Mesenchymal stem cell (in vitro differentiated cells and primary cell): ENCODE data around the gene CFAP141.

ENCODE experiments used
- DNase-seq: peaks from one replicate; pipeline ENCODE4 v3.0.0-alpha.2; 2013
- H2AFZ ChIP-seq: one replicate; pipeline ENCODE4 v1.6.1; 2013; ENCODE audit warnings: low read depth, mild to moderate bottlenecking, control low read depth, inconsistent platforms, low read length, moderate library complexity
- H2AK5ac ChIP-seq: 2 replicates; pipeline ENCODE4 v1.6.1; 2013; ENCODE audit warnings: low read length, moderate library complexity, mild to moderate bottlenecking, inconsistent platforms; ENCODE audit not compliant: severe bottlenecking
- H2BK120ac ChIP-seq: one replicate; pipeline ENCODE4 v1.6.1; 2013; ENCODE audit warnings: low read depth, mild to moderate bottlenecking, inconsistent platforms, low read length, moderate library complexity
- H2BK12ac ChIP-seq, 2 experiments: one replicate each; pipeline ENCODE4 v1.6.1; 2013; ENCODE audit warnings: inconsistent platforms in 2 of 2, low read length in 2 of 2, mild to moderate bottlenecking in 2 of 2, moderate library complexity in 2 of 2, control low read depth in 1 of 2
- H2BK15ac ChIP-seq: one replicate; pipeline ENCODE4 v1.6.1; 2013; ENCODE audit warnings: mild to moderate bottlenecking, low read depth, inconsistent platforms; ENCODE audit not compliant: poor library complexity, severe bottlenecking
- H2BK5ac ChIP-seq: 2 replicates; pipeline ENCODE4 v1.6.1; 2013; ENCODE audit warnings: low read depth, mild to moderate bottlenecking, low read length, control low read depth, inconsistent platforms; ENCODE audit not compliant: poor library complexity, severe bottlenecking
- H3K14ac ChIP-seq, 2 experiments: one replicate each; pipeline ENCODE4 v1.6.1; 2013; ENCODE audit warnings: inconsistent platforms in 2 of 2, low read length in 2 of 2, control low read depth in 1 of 2, mild to moderate bottlenecking in 1 of 2, moderate library complexity in 1 of 2
- H3K18ac ChIP-seq, 2 experiments: one replicate each; pipeline ENCODE4 v1.6.1; 2013; ENCODE audit warnings: inconsistent platforms in 2 of 2, low read length in 2 of 2, control low read depth in 1 of 2, low read depth in 1 of 2, mild to moderate bottlenecking in 1 of 2
- H3K23ac ChIP-seq, 2 experiments: one replicate each; pipeline ENCODE4 v1.6.1; 2013; ENCODE audit warnings: inconsistent platforms in 2 of 2, low read length in 2 of 2, mild to moderate bottlenecking in 2 of 2, moderate library complexity in 2 of 2, control low read depth in 1 of 2
- H3K27ac ChIP-seq: 2 replicates; pipeline ENCODE4 v1.5.1; 2013; ENCODE audit warnings: mild to moderate bottlenecking, moderate library complexity, low read length, control low read depth, inconsistent platforms; ENCODE audit not compliant: poor library complexity, severe bottlenecking
- H3K27me3 ChIP-seq, 2 experiments: 2 replicates each; pipeline versions ENCODE4 v1.6.1 to v1.7.0; 2013; ENCODE audit warnings: low read length in 2 of 2, mild to moderate bottlenecking in 2 of 2, moderate library complexity in 2 of 2, control low read depth in 1 of 2, inconsistent platforms in 1 of 2; ENCODE audit not compliant: control insufficient read depth in 1 of 2, insufficient read depth in 1 of 2
- H3K36me3 ChIP-seq, 2 experiments: 2 replicates each; pipeline versions ENCODE4 v1.6.1 to v1.7.0; 2013; ENCODE audit warnings: low read length in 2 of 2, control low read depth in 1 of 2, inconsistent platforms in 1 of 2, low read depth in 1 of 2, mild to moderate bottlenecking in 1 of 2; ENCODE audit not compliant: insufficient read depth in 2 of 2, control insufficient read depth in 1 of 2
- H3K4ac ChIP-seq, 2 experiments: one replicate each; pipeline ENCODE4 v1.6.1; 2013; ENCODE audit warnings: inconsistent platforms in 2 of 2, low read length in 2 of 2, mild to moderate bottlenecking in 2 of 2, moderate library complexity in 2 of 2, control low read depth in 1 of 2, low read depth in 1 of 2
- H3K4me1 ChIP-seq: 2 replicates; pipeline ENCODE4 v1.6.1; 2013; ENCODE audit warnings: low read depth, low read length, control low read depth; ENCODE audit not compliant: control insufficient read depth, insufficient read depth
- H3K4me2 ChIP-seq: 2 replicates; pipeline ENCODE4 v1.6.1; 2013; ENCODE audit warnings: low read length, mild to moderate bottlenecking, inconsistent platforms; ENCODE audit not compliant: poor library complexity, severe bottlenecking
- H3K4me3 ChIP-seq, 2 experiments: 2 replicates each; pipeline versions ENCODE4 v1.5.1 to v1.7.0; 2013; ENCODE audit warnings: low read length in 2 of 2, mild to moderate bottlenecking in 2 of 2, control low read depth in 1 of 2, low read depth in 1 of 2; ENCODE audit not compliant: insufficient read depth in 1 of 2
- H3K79me1 ChIP-seq: replicated peaks from 2 replicates; pipeline ENCODE4 v1.6.1; 2013; ENCODE audit warnings: mild to moderate bottlenecking, control low read depth, low read length, inconsistent platforms; ENCODE audit not compliant: poor library complexity, severe bottlenecking
- H3K9ac ChIP-seq: 2 replicates; pipeline ENCODE4 v1.7.0; 2013; ENCODE audit warnings: mild to moderate bottlenecking, low read length, moderate library complexity
- H3K9me3 ChIP-seq: 2 replicates; pipeline ENCODE4 v1.7.0; 2013; ENCODE audit warnings: mild to moderate bottlenecking, low read length; ENCODE audit not compliant: control insufficient read depth
- H4K8ac ChIP-seq: one replicate; pipeline ENCODE4 v1.6.1; 2013; ENCODE audit warnings: inconsistent platforms, mild to moderate bottlenecking, low read length, moderate library complexity
- H4K91ac ChIP-seq: one replicate; pipeline ENCODE4 v1.6.1; 2013; ENCODE audit warnings: mild to moderate bottlenecking, low read length, inconsistent platforms
- WGBS: methylation state at CpG from one replicate; pipeline ENCODE4 v1.1.7; 2013; ENCODE audit warnings: mixed read lengths; 5-methylcytosine and 5-hydroxymethylcytosine counted together

The CFAP141 gene

DNA sequence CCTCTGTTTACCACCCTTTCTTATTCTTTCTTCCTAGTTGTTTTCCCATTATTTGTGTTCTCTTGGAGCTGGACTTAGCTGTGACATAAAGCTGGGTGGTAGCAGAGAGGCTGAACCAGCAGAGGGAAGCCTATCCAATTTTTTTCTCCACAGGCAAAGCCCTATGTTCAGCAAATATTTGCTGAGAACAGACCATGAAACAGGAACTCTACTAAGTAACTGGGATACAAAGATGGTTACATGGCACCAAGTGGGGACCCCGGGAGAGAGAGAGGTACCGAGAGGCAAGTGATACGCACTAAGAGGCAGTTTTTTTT is 6.6 kb downstream of the CFAP141 start:
- H2BK15ac ChIP-seq: no peak overlapping the region
- WGBS: 91% methylated on average over 3 of the region's 3 CpGs

DNA sequence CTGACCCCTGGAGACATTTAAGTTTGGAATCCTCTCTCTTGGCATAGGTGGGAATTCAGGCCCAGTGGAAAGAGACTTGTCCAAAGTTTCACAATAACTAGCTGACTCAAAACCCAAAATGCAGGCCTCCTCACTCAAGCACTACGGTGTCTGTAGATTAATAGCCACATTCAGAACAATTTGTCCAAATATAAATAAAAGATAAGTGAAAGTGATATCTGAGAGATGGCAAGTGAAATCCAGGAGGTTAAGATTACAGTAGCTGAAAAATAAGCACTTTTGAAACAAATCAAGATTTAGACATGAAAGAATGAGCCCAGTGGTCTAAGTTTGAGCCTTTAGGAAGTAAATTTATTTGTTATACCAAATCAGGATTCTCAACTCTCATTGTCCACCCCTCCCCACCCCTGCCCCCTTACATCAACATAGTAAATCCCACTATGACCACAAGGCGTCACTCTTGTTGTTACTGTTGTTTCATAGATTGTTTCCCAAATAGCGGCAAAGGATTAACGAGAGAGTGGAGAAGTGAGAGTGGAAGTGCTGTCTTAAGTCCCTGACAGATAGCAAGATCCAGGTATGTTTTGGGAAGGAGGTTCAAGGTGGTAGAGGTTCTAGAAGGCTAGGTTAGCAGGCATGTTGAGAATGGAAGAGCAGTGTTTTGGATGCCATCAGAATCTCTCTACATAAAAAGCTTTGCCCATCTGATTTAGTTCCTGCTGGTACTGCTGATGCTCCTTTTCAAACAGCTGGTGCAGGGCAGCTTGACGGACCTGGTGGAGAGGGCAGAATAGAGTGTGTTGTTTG is 7.2 kb downstream of the CFAP141 start:
- Histone ChIP-seq H3K18ac (no peak overlapping the region), H2BK120ac (no peak overlapping the region), H3K4me2 (no peak overlapping the region), H3K9me3 (no peaks in the 10 kb centered on the region), H2AFZ (peak overlapping the region; percentile 46), H3K27ac (no peak overlapping the region), H3K4ac (no peak overlapping the region), H3K79me1 (no peaks in the 10 kb centered on the region), H4K8ac (no peak overlapping the region), H2BK15ac (no peak overlapping the region), H3K4me3 (peak overlapping the region in 1 of 2 experiments; percentile 46), H3K23ac (no peak overlapping the region), H3K36me3 (no peaks in the 10 kb centered on the region), H2BK5ac (no peak overlapping the region), H3K9ac (peak overlapping the region; percentile 53), H3K4me1 (no peaks in the 10 kb centered on the region), H3K14ac (no peak overlapping the region), H4K91ac (no peak overlapping the region), H2BK12ac (peak overlapping the region in 1 of 2 experiments; percentile 15), H2AK5ac (no peak overlapping the region), H3K27me3 (peaks cover 8 to 16% of the 10 kb centered on the region in 2 experiments)
- WGBS: 8% methylated on average over 3 of the region's 5 CpGs
- peak; percentile 79 for DNase-seq

More for the DNA sequence above, 6.6 kb downstream of the CFAP141 start:
- H4K91ac ChIP-seq: no peak overlapping the region
- DNase-seq: peak; percentile 43
- H3K18ac ChIP-seq: no peak overlapping the region
- H2AK5ac ChIP-seq: no peak overlapping the region
- no peak overlapping the region for H3K4ac ChIP-seq
- H2AFZ ChIP-seq: peak overlapping the region; percentile 46
- H3K4me2 ChIP-seq: no peak overlapping the region
- no peak overlapping the region for H3K27ac ChIP-seq
- no peaks in the 10 kb centered on the region for H3K36me3 ChIP-seq
- peak overlapping the region in 1 of 2 experiments; percentile 46 for H3K4me3 ChIP-seq
- H2BK5ac ChIP-seq: no peak overlapping the region
- no peak overlapping the region for H2BK120ac ChIP-seq
- H3K79me1 ChIP-seq: no peaks in the 10 kb centered on the region
- peak overlapping the region in 1 of 2 experiments; percentile 15 for H2BK12ac ChIP-seq
- peaks cover 3 to 11% of the 10 kb centered on the region in 2 experiments for H3K27me3 ChIP-seq
- peak overlapping the region; percentile 53 for H3K9ac ChIP-seq
- no peaks in the 10 kb centered on the region for H3K4me1 ChIP-seq
- H3K14ac ChIP-seq: no peak overlapping the region
- H3K9me3 ChIP-seq: no peaks in the 10 kb centered on the region
- H3K23ac ChIP-seq: no peak overlapping the region
- H4K8ac ChIP-seq: no peak overlapping the region

DNA sequence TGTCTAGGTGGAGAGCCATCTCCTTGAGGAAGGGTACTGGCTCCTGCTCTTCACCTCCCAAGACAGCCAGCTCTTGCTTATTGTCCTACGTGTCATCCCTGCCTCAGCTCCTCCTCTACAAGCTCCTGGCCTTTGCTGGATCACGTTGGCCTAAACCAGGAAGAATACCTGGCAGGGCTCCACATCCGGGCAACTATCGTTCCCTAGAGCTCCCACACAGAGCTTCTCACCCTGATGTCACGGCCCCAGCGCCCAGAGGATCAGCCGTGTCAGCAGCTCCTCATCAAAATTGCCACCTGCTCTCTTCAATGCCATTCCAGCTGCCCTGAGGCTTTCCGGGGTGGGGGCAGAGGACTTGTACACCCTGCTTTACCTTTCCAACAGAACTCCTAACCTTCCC is 12.3 kb downstream of the CFAP141 start:
- Histone ChIP-seq H4K91ac (peak overlapping the region; percentile 9), H3K23ac (no peak overlapping the region), H3K4me1 (no peaks in the 10 kb centered on the region), H3K79me1 (no peaks in the 10 kb centered on the region), H3K4me2 (no peak overlapping the region), H3K27me3 (peaks cover 31 to 45% of the 10 kb centered on the region in 2 experiments), H2BK5ac (no peak overlapping the region), H2AFZ (no peak overlapping the region), H3K14ac (no peak overlapping the region), H3K9ac (no peak overlapping the region), H3K36me3 (no peaks in the 10 kb centered on the region), H2BK120ac (no peak overlapping the region), H4K8ac (no peak overlapping the region), H2BK12ac (no peak overlapping the region), H3K9me3 (no peaks in the 10 kb centered on the region), H3K18ac (no peak overlapping the region), H3K4ac (no peak overlapping the region), H2BK15ac (no peak overlapping the region), H2AK5ac (no peak overlapping the region), H3K27ac (no peak overlapping the region), H3K4me3 (no peak overlapping the region)
- DNase-seq: no peak
- WGBS: 87% methylated on average over 8 of the region's 8 CpGs

GRCh38 chr1:154192476-154192875 is 13.7 kb downstream of the CFAP141 start:
- H3K4me3 ChIP-seq: no peak overlapping the region
- H4K8ac ChIP-seq: no peak overlapping the region
- H3K4me1 ChIP-seq: no peaks in the 10 kb centered on the region
- 88% methylated on average over 1 of the region's 3 CpGs for WGBS
- H3K14ac ChIP-seq: no peak overlapping the region
- no peak overlapping the region for H3K4ac ChIP-seq
- no peaks in the 10 kb centered on the region for H3K79me1 ChIP-seq
- H4K91ac ChIP-seq: no peak overlapping the region
- H3K23ac ChIP-seq: no peak overlapping the region
- H3K9me3 ChIP-seq: no peaks in the 10 kb centered on the region
- H2BK15ac ChIP-seq: no peak overlapping the region
- no peak overlapping the region for H2BK120ac ChIP-seq
- no peak overlapping the region for H3K27ac ChIP-seq
- H2BK12ac ChIP-seq: no peak overlapping the region
- no peaks in the 10 kb centered on the region for H3K36me3 ChIP-seq
- no peak overlapping the region for H3K4me2 ChIP-seq
- H2AFZ ChIP-seq: no peak overlapping the region
- H2AK5ac ChIP-seq: no peak overlapping the region
- peaks cover 35 to 45% of the 10 kb centered on the region in 2 experiments for H3K27me3 ChIP-seq
- no peak overlapping the region for H3K9ac ChIP-seq
- no peak overlapping the region for H3K18ac ChIP-seq
- no peak for DNase-seq
- no peak overlapping the region for H2BK5ac ChIP-seq
